Measurements from ENCODE around the gene IP6K3. TPM values are rescaled to one million over a fixed set of nuclear protein-coding genes. Genes with fewer than 3 reads are reported as not detected.

IP6K3 gene
- total RNA-seq, 4 donors from 2014 or later: 0.51 to 0.83 TPM; not detected in 2

DNA sequence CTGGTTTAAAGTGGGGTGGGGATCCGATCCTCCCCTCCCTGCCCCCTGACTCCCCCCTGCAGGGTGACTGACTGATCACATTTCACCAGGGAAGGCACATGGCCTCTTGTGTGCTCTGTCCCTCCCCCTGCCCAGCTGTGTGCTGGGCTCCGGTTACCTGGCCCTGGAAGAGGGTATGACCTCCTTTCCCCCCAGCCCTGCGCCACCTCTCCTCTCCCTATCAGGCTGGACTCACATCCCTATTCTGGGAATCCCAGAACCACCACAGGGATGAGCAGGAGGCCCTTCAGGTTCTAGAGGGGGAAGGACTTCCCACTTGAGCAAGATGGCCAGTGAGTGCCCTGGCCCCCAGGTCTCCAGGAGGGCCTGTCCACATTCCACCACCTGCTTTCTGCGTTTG lies 2.1 kb upstream of the IP6K3 start:
- Histone ChIP-seq H3K4me1 (peaks cover 41% of the 10 kb centered on the region), H3K9me3 (no peaks in the 10 kb centered on the region), H3K4me3 (no peak overlapping the region), H3K36me3 (no peaks in the 10 kb centered on the region), H3K27me3 (peaks cover 14% of the 10 kb centered on the region), H3K27ac (no peak overlapping the region)
- TF ChIP-seq POLR2AphosphoS5 (IDR thresholded peaks at IDR 0.05) (no peak), EP300 (IDR thresholded peaks at IDR 0.05) (no peak), CTCF (IDR thresholded peaks at IDR 0.05) (no peak)
- no peak for DNase-seq (ENCODE audit: low spot score in 2 of 2)
- WGBS: 61% methylated on average over 2 of the region's 4 CpGs

GRCh38 chr6:33747823-33748222 lies 1.1 kb upstream of the IP6K3 start:
- Histone ChIP-seq H3K9me3 (no peaks in the 10 kb centered on the region), H3K27me3 (peaks cover 18% of the 10 kb centered on the region), H3K4me1 (peaks cover 42% of the 10 kb centered on the region), H3K36me3 (no peaks in the 10 kb centered on the region), H3K4me3 (no peak overlapping the region), H3K27ac (no peak overlapping the region)
- WGBS: 97% methylated on average over 4 of the region's 5 CpGs
- no peak for DNase-seq (ENCODE audit: low spot score in 2 of 2)
- TF ChIP-seq POLR2A (IDR thresholded peaks at IDR 0.05): no peak
- TF ChIP-seq CTCF (IDR thresholded peaks at IDR 0.05): no peak
- no peak for TF ChIP-seq POLR2AphosphoS5 (IDR thresholded peaks at IDR 0.05)
- TF ChIP-seq EP300 (IDR thresholded peaks at IDR 0.05): no peak

- Histone ChIP-seq H3K9me3 (no peaks in the 10 kb centered on the region), H3K4me1 (peaks cover 28% of the 10 kb centered on the region), H3K4me3 (no peak overlapping the region), H3K36me3 (no peaks in the 10 kb centered on the region), H3K27me3 (peaks cover 26% of the 10 kb centered on the region), H3K27ac (no peak overlapping the region)
- no peak for DNase-seq (ENCODE audit: low spot score in 2 of 2)
- 21% methylated on average over 10 of the region's 14 CpGs for WGBS
- TF ChIP-seq POLR2AphosphoS5 (IDR thresholded peaks at IDR 0.05) (no peak), EP300 (IDR thresholded peaks at IDR 0.05) (no peak), POLR2A (IDR thresholded peaks at IDR 0.05) (no peak), CTCF (IDR thresholded peaks at IDR 0.05) (no peak)
Observed at GRCh38 chr6:33746036-33746600, 587 bp downstream of the IP6K3 start.

- Histone ChIP-seq H3K36me3 (no peaks in the 10 kb centered on the region), H3K9me3 (no peaks in the 10 kb centered on the region), H3K27ac (no peak overlapping the region), H3K27me3 (peaks cover 26% of the 10 kb centered on the region), H3K4me1 (peaks cover 22% of the 10 kb centered on the region), H3K4me3 (no peak overlapping the region)
- no peak for DNase-seq (ENCODE audit: low spot score in 2 of 2)
- TF ChIP-seq CTCF (IDR thresholded peaks at IDR 0.05) (no peak), EP300 (IDR thresholded peaks at IDR 0.05) (no peak), POLR2AphosphoS5 (IDR thresholded peaks at IDR 0.05) (no peak), POLR2A (IDR thresholded peaks at IDR 0.05) (no peak)
- WGBS: 86% methylated on average over 7 of the region's 7 CpGs
Observed at GRCh38 chr6:33745548-33745947, 1.2 kb downstream of the IP6K3 start.

- Histone ChIP-seq H3K27ac (no peak overlapping the region), H3K4me1 (peaks cover 22% of the 10 kb centered on the region), H3K36me3 (no peaks in the 10 kb centered on the region), H3K27me3 (peaks cover 26% of the 10 kb centered on the region), H3K4me3 (no peak overlapping the region), H3K9me3 (no peaks in the 10 kb centered on the region)
- 49% methylated on average over 12 of the region's 13 CpGs for WGBS
- TF ChIP-seq CTCF (IDR thresholded peaks at IDR 0.05) (no peak), POLR2A (IDR thresholded peaks at IDR 0.05) (no peak), EP300 (IDR thresholded peaks at IDR 0.05) (no peak), POLR2AphosphoS5 (IDR thresholded peaks at IDR 0.05) (no peak)
- DNase-seq (ENCODE audit: low spot score in 2 of 2): no peak
Observed at GRCh38 chr6:33744895-33745546, 1.7 kb downstream of the IP6K3 start.
